ELR (cell line): ENCODE measurements around the gene CLK4.

Experiments used
- DNase-seq: peaks from one replicate; pipeline ENCODE4 v3.0.0-alpha.2; 2015; ENCODE audit warnings: low read depth

CLK4 gene

GRCh38 chr5:178587763-178588611 lies 38.9 kb downstream of the CLK4 start:
- no peak for DNase-seq

GRCh38 chr5:178586396-178586795 lies 40.5 kb downstream of the CLK4 start:
- DNase-seq, result no peak

- DNase-seq, result peak; percentile 14
These were observed 41.4 kb downstream of the CLK4 start for GRCh38 chr5:178585421-178585820.

- DNase-seq, result no peak
These were observed 43.6 kb downstream of the CLK4 start for GRCh38 chr5:178583279-178583678.

GRCh38 chr5:178582291-178582690 lies 44.6 kb downstream of the CLK4 start:
- DNase-seq, result no peak

GRCh38 chr5:178581621-178582020 lies 45.2 kb downstream of the CLK4 start:
- no peak for DNase-seq

- no peak for DNase-seq
These were observed 46.4 kb downstream of the CLK4 start for GRCh38 chr5:178580271-178580955.

GRCh38 chr5:178577944-178578343 lies 48.9 kb downstream of the CLK4 start:
- no peak for DNase-seq

GRCh38 chr5:178577376-178577839 lies 49.4 kb downstream of the CLK4 start:
- DNase-seq, result no peak

- no peak for DNase-seq
These were observed 50.1 kb downstream of the CLK4 start for GRCh38 chr5:178576591-178577351.

- DNase-seq, result no peak
These were observed 53.6 kb downstream of the CLK4 start for GRCh38 chr5:178573216-178573615.

GRCh38 chr5:178572617-178573016 lies 54.2 kb downstream of the CLK4 start:
- DNase-seq, result no peak

GRCh38 chr5:178569485-178569884 lies 57.4 kb downstream of the CLK4 start:
- peak; percentile 3 for DNase-seq

- no peak for DNase-seq
These were observed 61.9 kb downstream of the CLK4 start for GRCh38 chr5:178564811-178565550.

- DNase-seq, result no peak
These were observed 62.5 kb downstream of the CLK4 start for GRCh38 chr5:178564397-178564796.

GRCh38 chr5:178563621-178564020 lies 63.2 kb downstream of the CLK4 start:
- DNase-seq, result no peak

- no peak for DNase-seq
These were observed 65.0 kb downstream of the CLK4 start for GRCh38 chr5:178561746-178562264.

- no peak for DNase-seq
These were observed 65.9 kb downstream of the CLK4 start for GRCh38 chr5:178560911-178561310.

GRCh38 chr5:178557416-178557815 lies 69.4 kb downstream of the CLK4 start:
- no peak for DNase-seq

- no peak for DNase-seq
These were observed 71.1 kb downstream of the CLK4 start for GRCh38 chr5:178555771-178556211.

GRCh38 chr5:178555005-178555404 lies 71.8 kb downstream of the CLK4 start:
- no peak for DNase-seq

- DNase-seq, result no peak
These were observed 72.5 kb downstream of the CLK4 start for GRCh38 chr5:178554311-178554710.
